Omental fat pad (tissue), 4 donors: ENCODE results near the gene CALB2. TPM values are rescaled to one million over a fixed set of nuclear protein-coding genes. Genes with fewer than 3 reads are reported as not detected.
"Not testable (repeated sequence)": the region's sequence is repeated elsewhere in the genome, so short reads cannot be mapped to it uniquely, and the experiment has no call there.

Experiments
- ATAC-seq: fragments of 150-250 bp; one replicate; pipeline ENCODE4 v1.9.1; 2016; ENCODE audit warnings: mild to moderate bottlenecking, moderate library complexity; ENCODE audit not compliant: low FRiP score
- DNase-seq: peaks from one replicate; pipeline ENCODE4 v3.0.0-alpha.2; 2019; ENCODE audit warnings: low spot score
- total RNA-seq, 4 donors: library from RNA; depleted of rRNA; stranded (reverse); fragments of >200 nt; gene quantifications; one replicate each; pipeline ENCODE4 v1.1.0, GENCODE V29; 2016
- TF ChIP-seq, protein P1 (sequence below), 3 donors: fragments of 450-650 bp; IDR thresholded peaks; one replicate each; pipeline ENCODE4 v1.5.1; 2016 to 2017; ENCODE audit warnings: antibody characterized with exemption in 3 of 3, mild to moderate bottlenecking in 3 of 3, moderate library complexity in 2 of 3

Gene CALB2, protein sequence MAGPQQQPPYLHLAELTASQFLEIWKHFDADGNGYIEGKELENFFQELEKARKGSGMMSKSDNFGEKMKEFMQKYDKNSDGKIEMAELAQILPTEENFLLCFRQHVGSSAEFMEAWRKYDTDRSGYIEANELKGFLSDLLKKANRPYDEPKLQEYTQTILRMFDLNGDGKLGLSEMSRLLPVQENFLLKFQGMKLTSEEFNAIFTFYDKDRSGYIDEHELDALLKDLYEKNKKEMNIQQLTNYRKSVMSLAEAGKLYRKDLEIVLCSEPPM
- total RNA-seq = 100 to 1,000 TPM in 2 of 4 donors, 10 to 100 TPM in 2; 15.0 to 148 (median 105) TPM

DNA sequence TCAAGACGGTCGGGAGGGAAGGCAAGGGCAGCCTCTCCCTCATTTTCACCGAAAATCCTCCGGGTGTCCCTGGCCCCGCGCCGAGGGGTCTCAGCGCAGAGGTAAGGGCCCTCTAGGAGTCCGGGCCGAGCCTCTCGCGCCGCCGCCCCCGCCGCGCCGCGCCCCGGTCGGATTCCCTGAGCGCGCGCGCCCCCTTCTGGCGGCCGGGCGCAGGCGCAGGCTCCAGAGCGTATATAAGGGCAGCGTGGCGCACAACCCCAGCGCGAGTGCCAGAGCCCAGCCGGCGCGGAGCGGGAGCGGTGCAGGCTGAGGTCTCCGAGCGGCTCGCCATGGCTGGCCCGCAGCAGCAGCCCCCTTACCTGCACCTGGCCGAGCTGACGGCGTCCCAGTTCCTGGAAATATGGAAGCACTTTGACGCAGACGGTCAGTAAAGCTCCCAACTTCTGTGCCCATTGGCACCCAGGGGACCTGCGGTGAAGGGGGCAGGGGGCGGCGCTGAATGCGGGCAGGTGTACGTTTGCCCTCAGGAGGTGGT lies at the start of gene CALB2:
TSS of gene CALB2 (plus strand) at position 260 of the 535 bp plus-strand sequence. CDS start at position 330, 70 bp downstream.
- ATAC-seq (peak; percentile 69), DNase-seq (peak; percentile 76)
- TF ChIP-seq, protein P1, sequence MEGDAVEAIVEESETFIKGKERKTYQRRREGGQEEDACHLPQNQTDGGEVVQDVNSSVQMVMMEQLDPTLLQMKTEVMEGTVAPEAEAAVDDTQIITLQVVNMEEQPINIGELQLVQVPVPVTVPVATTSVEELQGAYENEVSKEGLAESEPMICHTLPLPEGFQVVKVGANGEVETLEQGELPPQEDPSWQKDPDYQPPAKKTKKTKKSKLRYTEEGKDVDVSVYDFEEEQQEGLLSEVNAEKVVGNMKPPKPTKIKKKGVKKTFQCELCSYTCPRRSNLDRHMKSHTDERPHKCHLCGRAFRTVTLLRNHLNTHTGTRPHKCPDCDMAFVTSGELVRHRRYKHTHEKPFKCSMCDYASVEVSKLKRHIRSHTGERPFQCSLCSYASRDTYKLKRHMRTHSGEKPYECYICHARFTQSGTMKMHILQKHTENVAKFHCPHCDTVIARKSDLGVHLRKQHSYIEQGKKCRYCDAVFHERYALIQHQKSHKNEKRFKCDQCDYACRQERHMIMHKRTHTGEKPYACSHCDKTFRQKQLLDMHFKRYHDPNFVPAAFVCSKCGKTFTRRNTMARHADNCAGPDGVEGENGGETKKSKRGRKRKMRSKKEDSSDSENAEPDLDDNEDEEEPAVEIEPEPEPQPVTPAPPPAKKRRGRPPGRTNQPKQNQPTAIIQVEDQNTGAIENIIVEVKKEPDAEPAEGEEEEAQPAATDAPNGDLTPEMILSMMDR (IDR thresholded peaks at IDR 0.05) = peak in 2 of 3 donors; percentile 82 to 84

DNA sequence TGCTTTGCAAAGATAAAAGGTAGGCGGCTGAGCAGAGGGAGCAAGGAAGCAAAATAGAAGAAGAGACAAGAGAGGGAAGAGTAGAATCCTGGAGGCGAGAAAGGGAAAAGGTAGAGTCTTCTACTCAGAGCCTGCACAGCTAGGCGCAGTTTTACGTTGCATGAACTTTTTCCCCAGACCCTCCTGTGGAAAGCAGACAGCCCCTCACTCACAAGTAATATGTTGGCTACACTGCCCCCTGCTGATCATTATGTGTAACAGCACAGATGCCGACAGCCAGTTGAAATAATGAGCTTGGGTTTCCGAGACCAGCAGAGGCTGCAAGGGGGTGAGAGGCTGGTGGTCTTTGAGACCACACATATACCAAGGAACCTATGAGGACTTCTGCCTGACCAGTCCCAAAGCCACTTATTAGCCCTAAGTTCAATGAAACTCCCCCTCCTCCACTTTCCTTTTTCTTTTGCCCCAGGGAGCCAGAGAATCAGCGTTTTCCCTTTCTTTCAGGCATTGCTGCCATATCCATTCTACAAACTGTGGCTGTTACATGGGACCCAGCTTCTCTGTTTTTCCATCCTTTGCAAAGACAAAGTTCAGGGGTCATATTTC lies 46.9 kb upstream of the CALB2 start:
- no peak for ATAC-seq
- TF ChIP-seq, protein P1 (IDR thresholded peaks at IDR 0.05) = peak in 1 of 3 donors; percentile 47
- DNase-seq = no peak

DNA sequence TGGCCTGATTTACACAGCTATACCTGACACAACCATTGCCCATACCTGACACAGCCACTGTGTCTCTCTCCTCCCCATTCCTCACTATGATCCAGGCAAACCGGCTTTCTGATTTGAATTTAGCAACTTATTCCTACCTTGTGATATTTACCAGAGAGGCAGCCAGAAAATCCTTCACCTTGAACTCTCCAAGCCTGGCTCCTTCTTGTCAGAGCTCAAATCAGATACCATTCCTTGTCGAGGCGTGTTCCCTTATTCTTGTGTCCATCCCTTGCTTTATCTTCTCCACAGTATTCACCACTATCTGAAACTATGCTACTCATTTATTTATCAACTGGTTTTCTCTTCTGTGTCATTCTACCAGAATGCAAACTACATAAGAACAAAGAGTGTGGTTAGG lies 44.9 kb upstream of the CALB2 start:
- DNase-seq, ATAC-seq: not testable (repeated sequence)

DNA sequence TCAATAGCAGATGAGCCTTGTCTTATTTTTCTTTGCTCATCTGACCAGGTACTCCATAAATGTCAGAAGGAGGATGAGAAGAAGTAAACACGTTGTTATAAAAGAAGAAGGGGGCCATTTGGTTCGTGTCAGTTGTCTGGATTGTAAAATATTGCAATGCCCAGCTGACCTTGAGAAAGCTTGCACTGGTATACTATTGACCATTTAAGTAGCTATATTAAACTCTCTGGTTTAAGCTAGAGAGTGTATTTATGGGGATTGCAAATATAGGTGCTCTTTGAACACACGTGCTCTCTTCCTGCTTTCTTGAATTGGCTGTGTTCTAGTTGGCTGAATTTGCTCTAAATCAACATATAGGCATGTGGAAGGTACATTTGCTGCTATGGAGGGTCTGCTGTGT lies 43.3 kb upstream of the CALB2 start:
- ATAC-seq (no peak), DNase-seq (no peak)
- TF ChIP-seq, protein P1 (IDR thresholded peaks at IDR 0.05) = no peak

DNA sequence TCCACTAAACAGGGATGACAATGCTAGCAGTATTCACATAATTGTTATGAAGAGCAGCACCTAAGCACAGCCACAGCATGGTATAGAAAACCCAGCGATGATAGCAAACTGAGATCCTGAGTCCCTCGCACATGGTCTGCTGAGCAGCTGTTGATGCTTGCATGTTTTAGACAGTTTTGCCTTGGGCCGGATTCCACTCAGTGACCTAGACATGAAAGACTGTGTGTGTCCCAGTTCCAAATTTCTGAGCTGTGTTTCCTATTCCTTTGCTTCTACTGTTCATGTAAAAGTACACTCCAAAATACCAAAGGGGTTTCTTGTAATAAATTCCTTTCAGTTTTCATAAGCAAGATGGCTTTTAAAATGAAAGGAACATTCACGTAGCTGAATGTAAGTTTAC lies 38.5 kb upstream of the CALB2 start:
- ATAC-seq (no peak), DNase-seq (no peak)
- TF ChIP-seq, protein P1 (IDR thresholded peaks at IDR 0.05) = no peak

DNA sequence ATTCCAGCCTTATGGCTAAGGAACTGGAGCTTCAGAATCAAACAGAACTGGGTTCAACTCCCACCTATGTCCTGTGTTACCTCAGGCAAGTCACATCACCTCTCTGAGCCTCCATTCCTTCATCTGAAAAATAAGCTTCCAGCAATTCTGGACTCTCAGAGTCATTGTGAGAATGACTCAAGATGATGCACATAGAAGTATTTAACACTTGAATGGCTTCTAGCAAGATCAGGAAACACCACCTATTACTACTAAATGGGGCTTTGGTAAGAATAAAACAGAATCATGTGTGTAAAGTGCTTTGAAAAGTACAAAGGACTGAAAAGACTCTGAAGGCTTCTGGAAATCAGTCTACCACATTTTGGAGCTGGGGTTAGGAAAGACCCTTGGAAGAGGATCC lies 30.8 kb upstream of the CALB2 start:
- TF ChIP-seq, protein P1 (IDR thresholded peaks at IDR 0.05) = no peak
- ATAC-seq (no peak), DNase-seq (no peak)

DNA sequence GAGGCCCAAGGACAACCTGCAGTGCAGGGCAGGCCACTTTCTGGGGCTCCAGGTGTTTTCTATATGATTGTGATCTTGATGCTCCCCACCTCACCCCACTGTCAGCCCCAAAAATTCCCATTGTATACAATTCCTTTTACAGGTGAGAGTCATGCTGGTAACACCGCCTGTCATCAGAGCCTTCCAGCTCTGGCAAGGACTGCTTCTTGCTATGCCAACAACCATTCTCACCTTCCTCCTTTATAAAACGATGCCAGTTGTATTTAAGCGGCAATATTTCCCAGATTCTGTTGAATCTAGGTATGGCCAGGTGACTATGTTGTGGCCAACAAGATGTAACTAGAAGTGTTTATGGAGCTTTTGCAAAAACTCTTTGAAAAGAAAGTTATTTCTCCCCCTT lies 30.4 kb upstream of the CALB2 start:
- no peak for DNase-seq
- no peak for ATAC-seq
- TF ChIP-seq, protein P1 (IDR thresholded peaks at IDR 0.05) = no peak
